Stimulated activated CD4-positive, alpha-beta T cell treated with anti-CD3 and anti-CD28 coated beads, Interleukin-1b, Interleukin-23, amount 100 ng/mL, for 48 hours (primary cell): ENCODE measurements around the gene GABRQ.

ENCODE experiments used
- DNase-seq: peaks from one replicate; pipeline ENCODE4 v3.0.0-alpha.2; 2020

Gene GABRQ

GRCh38 chrX:152637649-152638442 is at the start of gene GABRQ:
TSS of gene GABRQ (plus strand) at chrX:152637895. CDS start at chrX:152638203, 308 bp downstream.
- peak; percentile 11 for DNase-seq

GRCh38 chrX:152588206-152588605 is 49.5 kb upstream of the GABRQ start:
- DNase-seq = no peak

GRCh38 chrX:152600853-152601633 is 36.7 kb upstream of the GABRQ start:
- no peak for DNase-seq

- no peak for DNase-seq
Observed at GRCh38 chrX:152601848-152602616, 35.7 kb upstream of the GABRQ start.

GRCh38 chrX:152614791-152615190 is 22.9 kb upstream of the GABRQ start:
- no peak for DNase-seq

GRCh38 chrX:152619897-152620296 is 17.8 kb upstream of the GABRQ start:
- DNase-seq = no peak

- peak; percentile 18 for DNase-seq
Observed at GRCh38 chrX:152632445-152633097, 5.1 kb upstream of the GABRQ start.

GRCh38 chrX:152635941-152636340 is 1.8 kb upstream of the GABRQ start:
- no peak for DNase-seq

- DNase-seq = no peak
Observed at GRCh38 chrX:152638443-152638904, 779 bp downstream of the GABRQ start.

- no peak for DNase-seq
Observed at GRCh38 chrX:152639426-152639825, 1.7 kb downstream of the GABRQ start.

GRCh38 chrX:152640034-152640818 is 2.5 kb downstream of the GABRQ start:
- no peak for DNase-seq

- no peak for DNase-seq
Observed at GRCh38 chrX:152641256-152641875, 3.7 kb downstream of the GABRQ start.

GRCh38 chrX:152641996-152642395 is 4.3 kb downstream of the GABRQ start:
- no peak for DNase-seq

- DNase-seq = no peak
Observed at GRCh38 chrX:152642931-152643564, 5.4 kb downstream of the GABRQ start.

GRCh38 chrX:152646961-152647360 is 9.3 kb downstream of the GABRQ start:
- DNase-seq = no peak

- no peak for DNase-seq
Observed at GRCh38 chrX:152647978-152648377, 10.3 kb downstream of the GABRQ start.

- DNase-seq = no peak
Observed at GRCh38 chrX:152652060-152652459, 14.4 kb downstream of the GABRQ start.

GRCh38 chrX:152652467-152652866 is 14.8 kb downstream of the GABRQ start:
- DNase-seq = no peak

- no peak for DNase-seq
Observed at GRCh38 chrX:152656087-152656486, 18.4 kb downstream of the GABRQ start.

- DNase-seq = no peak
Observed at GRCh38 chrX:152656890-152657289, 19.2 kb downstream of the GABRQ start.

GRCh38 chrX:152658302-152658701 is 20.6 kb downstream of the GABRQ start:
- DNase-seq = no peak
